Bronchial epithelial cell (primary cell): ENCODE measurements around the gene NPFF. TPM values are rescaled to one million over a fixed set of nuclear protein-coding genes. Genes with fewer than 3 reads are reported as not detected.

Experiments
- DNase-seq: peaks from one replicate; pipeline ENCODE4 v3.0.0-alpha.2; 2010; ENCODE audit warnings: low read depth
- FAIRE-seq: peaks from 2 replicates; lab custom pipeline; 2011; peaks lifted over from hg19 to GRCh38; lab: Jason Lieb, UNC
- H3K27me3 ChIP-seq: 2 replicates; pipeline ENCODE4 v1.5.1; 2011; ENCODE audit warnings: low read length; ENCODE audit not compliant: control insufficient read depth, insufficient read depth
- H3K36me3 ChIP-seq: 2 replicates; pipeline ENCODE4 v1.5.1; 2011; ENCODE audit warnings: low read length; ENCODE audit not compliant: control insufficient read depth, insufficient read depth
- H3K4me3 ChIP-seq: 2 replicates; pipeline ENCODE4 v1.5.1; 2011; ENCODE audit warnings: mild to moderate bottlenecking, low read depth, low read length, control low read depth
- total RNA-seq: library from RNA; depleted of rRNA; stranded (reverse); fragments of >200 nt; gene quantifications from 2 replicates; pipeline ENCODE4 v1.2.1, GENCODE V29; 2014
- TF ChIP-seq, protein P1 (sequence below): IDR thresholded peaks from 2 replicates; pipeline ENCODE4 v1.5.1; 2011; ENCODE audit warnings: mild to moderate bottlenecking, moderate library complexity, low read length, control low read depth, inconsistent platforms; ENCODE audit not compliant: insufficient read depth, severe bottlenecking

Gene NPFF
- total RNA-seq, 1 donor from 2014 or later = not detected

DNA sequence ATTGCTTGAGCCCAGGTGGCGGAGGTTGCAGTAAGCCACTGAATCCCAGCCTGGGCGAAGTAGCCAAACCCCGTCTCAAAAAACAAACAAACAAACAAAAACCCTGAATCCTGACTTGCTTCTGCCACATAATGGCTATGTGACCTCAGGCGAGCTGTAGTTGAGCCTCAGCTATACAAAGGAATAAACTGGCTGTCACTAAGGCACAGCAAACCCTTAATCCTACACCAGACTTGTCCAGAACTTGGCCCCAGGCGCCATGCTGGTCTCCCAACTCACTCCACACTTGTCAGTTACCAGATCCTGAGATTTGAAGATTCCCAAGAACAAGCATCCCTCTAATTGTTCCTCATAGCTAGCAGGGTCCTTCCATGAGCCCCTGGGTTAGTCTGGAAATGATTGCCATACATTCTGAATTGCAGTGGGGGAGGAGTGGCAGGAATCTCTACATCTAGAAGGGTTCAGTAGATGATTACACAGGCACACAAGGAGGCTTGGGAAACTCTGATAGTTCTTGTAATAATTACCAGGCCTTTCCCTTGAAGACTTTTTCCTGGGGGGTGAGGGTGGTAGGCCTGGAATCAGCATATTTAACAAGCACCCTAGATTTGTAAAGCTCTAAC lies 17.9 kb downstream of the NPFF start:
- DNase-seq = no peak
- TF ChIP-seq, protein P1, sequence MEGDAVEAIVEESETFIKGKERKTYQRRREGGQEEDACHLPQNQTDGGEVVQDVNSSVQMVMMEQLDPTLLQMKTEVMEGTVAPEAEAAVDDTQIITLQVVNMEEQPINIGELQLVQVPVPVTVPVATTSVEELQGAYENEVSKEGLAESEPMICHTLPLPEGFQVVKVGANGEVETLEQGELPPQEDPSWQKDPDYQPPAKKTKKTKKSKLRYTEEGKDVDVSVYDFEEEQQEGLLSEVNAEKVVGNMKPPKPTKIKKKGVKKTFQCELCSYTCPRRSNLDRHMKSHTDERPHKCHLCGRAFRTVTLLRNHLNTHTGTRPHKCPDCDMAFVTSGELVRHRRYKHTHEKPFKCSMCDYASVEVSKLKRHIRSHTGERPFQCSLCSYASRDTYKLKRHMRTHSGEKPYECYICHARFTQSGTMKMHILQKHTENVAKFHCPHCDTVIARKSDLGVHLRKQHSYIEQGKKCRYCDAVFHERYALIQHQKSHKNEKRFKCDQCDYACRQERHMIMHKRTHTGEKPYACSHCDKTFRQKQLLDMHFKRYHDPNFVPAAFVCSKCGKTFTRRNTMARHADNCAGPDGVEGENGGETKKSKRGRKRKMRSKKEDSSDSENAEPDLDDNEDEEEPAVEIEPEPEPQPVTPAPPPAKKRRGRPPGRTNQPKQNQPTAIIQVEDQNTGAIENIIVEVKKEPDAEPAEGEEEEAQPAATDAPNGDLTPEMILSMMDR = no peak
- FAIRE-seq = peak; percentile 55

DNA sequence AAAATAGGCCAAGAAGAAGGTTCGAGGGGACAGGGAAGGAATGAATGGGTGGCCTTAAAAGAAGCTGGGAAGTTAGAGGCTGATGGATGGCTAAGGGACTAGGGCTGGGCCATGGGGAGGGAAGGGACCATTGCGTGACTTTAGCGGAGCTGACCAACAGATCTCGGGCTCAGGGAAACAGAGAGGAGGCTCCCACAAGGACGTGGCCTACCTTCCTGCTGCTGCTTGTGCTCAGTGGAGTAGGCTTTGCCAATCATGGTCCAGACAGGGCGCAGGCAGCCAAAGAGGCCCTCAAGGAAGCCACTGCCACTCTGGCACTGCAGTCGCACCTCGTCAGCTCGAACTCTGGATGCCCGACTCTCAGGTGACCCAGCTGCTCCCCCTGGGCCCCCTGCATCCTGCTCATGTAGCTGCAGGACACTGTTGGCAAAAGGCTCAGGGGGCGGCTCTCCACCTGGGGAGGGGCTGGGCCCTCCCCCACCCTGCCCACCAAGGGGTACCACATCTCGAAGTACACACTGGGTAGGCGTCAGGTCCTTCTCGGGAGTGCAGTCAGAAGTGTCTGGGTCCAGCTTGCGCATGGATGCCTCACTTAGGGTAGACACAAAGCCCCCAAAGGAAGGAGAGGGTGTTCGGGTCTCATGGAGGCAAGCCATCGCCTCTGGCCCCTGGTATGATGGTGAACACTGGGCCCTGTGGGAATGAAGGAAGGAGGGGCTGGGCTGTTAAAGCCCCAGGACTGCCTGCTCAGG lies 20.4 kb downstream of the NPFF start:
- peaks cover 14% of the 10 kb centered on the region for H3K36me3 ChIP-seq

More for the DNA sequence above, 17.9 kb downstream of the NPFF start:
- no peak overlapping the region for H3K4me3 ChIP-seq
- H3K27me3 ChIP-seq = no peaks in the 10 kb centered on the region
- peaks cover 8% of the 10 kb centered on the region for H3K36me3 ChIP-seq

DNA sequence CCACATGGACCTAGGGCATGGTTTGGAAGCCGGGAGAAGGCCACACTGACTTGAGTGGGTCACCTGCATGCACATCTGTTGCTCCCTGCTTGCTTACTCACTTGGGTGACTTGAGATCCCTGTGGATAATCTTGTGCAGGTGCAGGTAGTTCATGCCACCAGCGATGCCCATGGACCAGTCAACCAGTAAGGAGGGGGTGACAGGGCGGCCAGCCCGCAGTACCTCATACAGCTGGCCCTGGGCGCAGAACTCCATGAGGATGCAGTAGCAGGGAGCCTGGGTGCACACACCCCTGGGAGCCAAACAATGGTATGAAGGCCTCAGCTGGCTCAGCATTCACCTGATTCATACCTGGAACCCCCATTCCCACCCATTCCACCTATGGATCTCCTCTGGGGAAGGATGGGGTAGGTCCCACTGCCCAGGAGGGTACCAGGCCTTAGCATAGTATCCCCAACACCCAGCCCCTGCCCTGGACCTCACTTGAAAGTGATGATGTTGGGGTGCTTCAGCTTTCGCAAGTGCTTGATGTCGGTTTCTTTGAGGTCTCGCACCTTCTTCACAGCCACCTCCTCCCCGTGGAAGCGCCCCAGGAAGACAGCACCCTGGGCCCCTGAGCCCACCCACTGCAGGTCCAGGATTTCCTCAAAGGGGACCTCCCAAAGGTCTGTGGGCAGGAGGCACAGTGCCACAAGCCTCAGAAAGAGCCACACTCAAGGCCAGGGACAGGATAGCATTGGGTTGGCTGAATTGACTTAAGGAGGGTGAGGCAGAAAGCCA lies 21.1 kb downstream of the NPFF start:
- TF ChIP-seq, protein P1 = no peak
- no peaks in the 10 kb centered on the region for H3K27me3 ChIP-seq
- no peak for DNase-seq
- no peak for FAIRE-seq
- H3K36me3 ChIP-seq = peaks cover 14% of the 10 kb centered on the region
- no peak overlapping the region for H3K4me3 ChIP-seq

More for the DNA sequence above, 20.4 kb downstream of the NPFF start:
- Histone ChIP-seq H3K4me3 (no peak overlapping the region), H3K27me3 (no peaks in the 10 kb centered on the region)
- DNase-seq (no peak), FAIRE-seq (no peak)
- TF ChIP-seq, protein P1 = no peak

DNA sequence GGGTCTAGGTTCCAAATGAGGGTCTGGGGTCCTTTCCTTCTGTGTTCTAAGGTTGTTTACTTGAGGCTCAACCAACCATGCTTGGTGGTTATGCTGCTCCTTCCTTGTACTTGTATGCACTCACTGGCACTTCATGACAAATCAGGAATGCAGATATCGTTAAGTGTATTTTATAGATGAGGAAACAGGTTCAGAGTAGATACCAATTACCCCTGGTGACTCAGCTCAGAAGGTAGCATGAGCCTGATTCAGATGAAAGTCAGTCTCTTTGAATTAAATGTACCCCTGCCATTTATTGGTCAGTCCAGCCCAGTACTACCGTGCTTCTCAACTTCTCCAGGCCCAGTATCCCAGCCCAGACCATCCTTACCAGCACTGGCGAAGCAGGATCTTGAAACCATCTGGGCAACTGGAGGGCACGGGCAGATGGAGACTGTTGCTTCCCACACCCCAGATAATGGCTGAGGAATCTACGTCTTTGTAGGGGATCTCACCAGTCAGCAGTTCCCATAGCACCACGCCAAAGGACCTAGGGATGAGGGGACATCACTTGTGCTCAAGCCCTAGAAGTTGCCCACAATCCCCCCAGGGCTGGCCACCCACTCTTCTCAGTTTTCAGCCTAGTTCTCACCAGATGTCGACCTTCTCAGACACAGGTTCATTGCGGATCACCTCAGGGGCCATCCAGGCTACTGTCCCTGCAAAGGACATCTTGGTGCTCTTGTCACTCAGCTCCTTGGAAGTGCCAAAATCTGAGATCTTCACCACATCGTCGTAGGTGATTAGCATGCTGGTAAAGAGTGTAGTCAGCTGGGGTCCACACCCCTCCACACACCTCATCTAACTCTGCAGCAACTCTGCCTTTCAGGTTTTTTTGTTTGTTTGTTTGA lies 22.4 kb downstream of the NPFF start:
- Histone ChIP-seq H3K36me3 (peaks cover 19% of the 10 kb centered on the region), H3K4me3 (no peak overlapping the region), H3K27me3 (no peaks in the 10 kb centered on the region)
- TF ChIP-seq, protein P1 = no peak
- peak; percentile 63 for DNase-seq
- FAIRE-seq = peak; percentile 28

DNA sequence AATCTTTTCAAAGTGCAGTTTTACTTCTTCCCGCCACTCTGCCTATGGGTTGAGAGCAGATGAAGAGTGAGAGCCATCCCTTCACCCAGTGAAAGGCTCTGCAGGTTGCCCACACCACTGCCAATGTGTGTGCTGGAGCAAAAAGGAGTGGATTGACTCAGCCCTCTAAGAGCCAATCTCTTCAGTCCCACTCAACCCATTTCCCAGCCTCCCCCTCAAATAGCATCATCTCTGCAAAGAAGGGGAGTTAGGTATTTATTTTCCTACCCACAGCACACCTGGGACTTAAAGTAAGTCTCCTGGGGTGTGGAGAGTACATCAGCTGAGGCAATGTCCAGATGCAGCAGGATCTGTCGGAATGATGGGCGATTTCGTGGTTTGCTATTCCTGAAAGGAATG lies 23.3 kb downstream of the NPFF start:
- Histone ChIP-seq H3K36me3 (peaks cover 24% of the 10 kb centered on the region), H3K4me3 (no peak overlapping the region), H3K27me3 (no peaks in the 10 kb centered on the region)
- FAIRE-seq (no peak), DNase-seq (no peak)
- TF ChIP-seq, protein P1 = no peak
